Gastrocnemius medialis (tissue), 4 donors: ENCODE measurements around the gene KRT82. TPM values are rescaled to one million over a fixed set of nuclear protein-coding genes. Genes with fewer than 3 reads are reported as not detected.

Source experiments
- ATAC-seq, 2 donors: fragments of 150-250 bp; one replicate each; pipeline ENCODE4 v1.9.1; 2016
- DNase-seq, 2 donors: peaks; one replicate each; pipeline ENCODE4 v3.0.0-alpha.2; 2019
- H3K27ac ChIP-seq, 4 donors: fragments of 200-600 bp; sonication (generic); 1 replicate in 1 of 4; 2 replicates in 3 of 4; pipeline ENCODE4 v1.5.1; 2016 to 2018; ENCODE audit warnings: mild to moderate bottlenecking in 2 of 4, moderate library complexity in 1 of 4
- H3K27me3 ChIP-seq, 3 donors: fragments of 200-600 bp; sonication (generic) in 2 of 3; 1 replicate in 1 of 3; 2 replicates in 2 of 3; pipeline versions ENCODE4 v1.5.1 to v1.6.0; 2016 to 2019; ENCODE audit warnings: mild to moderate bottlenecking in 1 of 3, moderate library complexity in 1 of 3
- H3K36me3 ChIP-seq, 2 donors: fragments of 200-600 bp; sonication (generic) in 1 of 2; one replicate each; pipeline ENCODE4 v1.5.1; 2017 to 2018
- H3K4me1 ChIP-seq, 2 donors: fragments of 200-600 bp; sonication (generic) in 1 of 2; one replicate each; pipeline ENCODE4 v1.5.1; 2016 to 2017; ENCODE audit warnings: mild to moderate bottlenecking in 2 of 2
- H3K4me3 ChIP-seq, 4 donors: fragments of 200-600 bp; sonication (generic) in 3 of 4; 1 replicate in 1 of 4; 2 replicates in 3 of 4; pipeline ENCODE4 v1.5.1; 2016 to 2019; ENCODE audit warnings: mild to moderate bottlenecking in 2 of 4
- H3K9me3 ChIP-seq, 3 donors: fragments of 200-600 bp; sonication (generic) in 2 of 3; 1 replicate in 1 of 3; 2 replicates in 2 of 3; pipeline ENCODE4 v1.5.1; 2016 to 2019
- CTCF ChIP-seq, 5 experiments: fragments of 450-650 bp in 3 of 5; fragments of 200-600 bp in 2 of 5; sonication (generic) in 2 of 5; IDR thresholded peaks in 4 of 5; conservative IDR thresholded peaks in 1 of 5; 1 replicate in 4 of 5; 2 replicates in 1 of 5; pipeline ENCODE4 v1.5.1; 2016 to 2019; ENCODE audit warnings: antibody characterized with exemption in 5 of 5, mild to moderate bottlenecking in 3 of 5, moderate library complexity in 3 of 5
- POLR2A ChIP-seq, 2 donors: fragments of 450-650 bp; IDR thresholded peaks; one replicate each; pipeline ENCODE4 v1.6.1; 2017; ENCODE audit warnings: antibody characterized with exemption in 2 of 2, mild to moderate bottlenecking in 2 of 2, moderate library complexity in 2 of 2
- in situ Hi-C, 4 donors: fragments of 200-750 bp; cut with MboI; loops; one replicate each; pipeline versions ENCODE4 v1.15.0 to v1.8.0; 2017; ENCODE audit warnings: low sequenced_read_pairs in 4 of 4
- intact Hi-C: fragments of 100-400 bp; cut with DNase I; formaldehyde crosslinking; loops from one replicate; pipeline ENCODE4 v1.15.1; 2023; ENCODE audit warnings: low total_unique reads
- total RNA-seq, 4 donors: library from RNA; depleted of rRNA; stranded (reverse); fragments of >200 nt; gene quantifications; one replicate each; pipeline versions ENCODE4 v1.1.0 to v1.2.3, GENCODE V29; 2016

KRT82 gene
- total RNA-seq, 4 donors from 2014 or later, result not detected

- in situ Hi-C loops, result loop anchor here in 2 of 4 donors (5.0 to 10.0 kb wide), 2 partner anchors 510 to 512 kb away; no protein-coding TSS in a partner anchor
- H3K27me3 ChIP-seq, result no peaks in the 10 kb centered on the region
- DNase-seq (peak; percentile 48 to 71), ATAC-seq (peak; percentile 84 to 91)
- TF ChIP-seq CTCF (IDR thresholded peaks at IDR 0.05 in 4 of 5, conservative IDR thresholded peaks at IDR 0.05 in 1 of 5) (peak; percentile 39 to 67 (median 52)), POLR2A (IDR thresholded peaks at IDR 0.05) (no peak)
- H3K36me3 ChIP-seq, result no peaks in the 10 kb centered on the region
- H3K27ac ChIP-seq, result no peak overlapping the region
- intact Hi-C loops, result loop anchor here (5.0 kb wide), 1 partner anchor 510 kb away; no protein-coding TSS in a partner anchor
- no peaks in the 10 kb centered on the region for H3K4me1 ChIP-seq
- H3K9me3 ChIP-seq, result no peaks in the 10 kb centered on the region
- H3K4me3 ChIP-seq, result no peak overlapping the region
These were observed 33.6 kb downstream of the KRT82 start for GRCh38 chr12:52372216-52373154.

GRCh38 chr12:52371716-52372115 is 34.4 kb downstream of the KRT82 start:
- in situ Hi-C loops, result loop anchor here in 2 of 4 donors (5.0 to 10.0 kb wide), 2 partner anchors 511 to 513 kb away; no protein-coding TSS in a partner anchor
- no peak for DNase-seq

GRCh38 chr12:52370926-52371608 is 35.1 kb downstream of the KRT82 start:
- Histone ChIP-seq H3K4me1 (no peaks in the 10 kb centered on the region), H3K27me3 (no peaks in the 10 kb centered on the region), H3K9me3 (no peaks in the 10 kb centered on the region), H3K36me3 (no peaks in the 10 kb centered on the region), H3K4me3 (no peak overlapping the region), H3K27ac (peak overlapping the region in 2 of 4 donors; percentile 20 to 52)
- intact Hi-C loops, result loop anchor here (5.0 kb wide), 1 partner anchor 511 kb away; no protein-coding TSS in a partner anchor
- in situ Hi-C loops, result loop anchor here in 2 of 4 donors (5.0 to 10.0 kb wide), 2 partner anchors 511 to 514 kb away; no protein-coding TSS in a partner anchor
- no peak for TF ChIP-seq POLR2A (IDR thresholded peaks at IDR 0.05)
- no peak for TF ChIP-seq CTCF (IDR thresholded peaks at IDR 0.05 in 4 of 5, conservative IDR thresholded peaks at IDR 0.05 in 1 of 5)
- DNase-seq (peak; percentile 43 to 63), ATAC-seq (peak; percentile 61 to 73)

More at GRCh38 chr12:52371716-52372115, 34.4 kb downstream of the KRT82 start:
- H3K4me3 ChIP-seq, result no peak overlapping the region
- peak overlapping the region in 3 of 4 donors; percentile 7 to 52 (median 20) for H3K27ac ChIP-seq
- H3K27me3 ChIP-seq, result no peaks in the 10 kb centered on the region
- TF ChIP-seq POLR2A (IDR thresholded peaks at IDR 0.05) (no peak), CTCF (IDR thresholded peaks at IDR 0.05 in 4 of 5, conservative IDR thresholded peaks at IDR 0.05 in 1 of 5) (no peak)
- no peaks in the 10 kb centered on the region for H3K9me3 ChIP-seq
- H3K4me1 ChIP-seq, result no peaks in the 10 kb centered on the region
- H3K36me3 ChIP-seq, result no peaks in the 10 kb centered on the region
- ATAC-seq, result no peak
- intact Hi-C loops, result loop anchor here (5.0 kb wide), 1 partner anchor 511 kb away; no protein-coding TSS in a partner anchor

- ATAC-seq (no peak), DNase-seq (no peak)
- Histone ChIP-seq H3K27me3 (peaks cover 0 to 2% (median 0%) of the 10 kb centered on the region in 3 donors), H3K4me3 (no peak overlapping the region), H3K36me3 (no peaks in the 10 kb centered on the region), H3K27ac (no peak overlapping the region), H3K9me3 (no peaks in the 10 kb centered on the region), H3K4me1 (no peaks in the 10 kb centered on the region)
- TF ChIP-seq POLR2A (IDR thresholded peaks at IDR 0.05) (no peak), CTCF (IDR thresholded peaks at IDR 0.05 in 4 of 5, conservative IDR thresholded peaks at IDR 0.05 in 1 of 5) (no peak)
- in situ Hi-C loops, result loop anchor here in 3 of 4 donors (5.0 to 10.0 kb wide), 2 partner anchors 512 to 515 kb away; no protein-coding TSS in a partner anchor
- intact Hi-C loops, result loop anchor here (5.0 kb wide), 1 partner anchor 512 kb away; no protein-coding TSS in a partner anchor
These were observed 36.3 kb downstream of the KRT82 start for GRCh38 chr12:52369809-52370208.
